Measurements from ENCODE around the gene SPI1.

The SPI1 gene

GRCh38 chr11:47376525-47377371 lies 1.6 kb downstream of the SPI1 start:
- H3K27ac ChIP-seq = peak overlapping the region; percentile 99

GRCh38 chr11:47376107-47376524 lies 2.2 kb downstream of the SPI1 start:
- peak overlapping the region; percentile 92 to 97 for H3K4me3 ChIP-seq (ENCODE audit: low read depth in 1 of 2, low read length in 1 of 2)
- H3K27ac ChIP-seq = peak overlapping the region; percentile 99
- H3K9me3 ChIP-seq = no peaks in the 10 kb centered on the region
- no peaks in the 10 kb centered on the region for H3K27me3 ChIP-seq
- H3K4me1 ChIP-seq (ENCODE audit: control insufficient read depth in 1 of 2, insufficient read depth in 1 of 2, low read depth in 1 of 2, low read length in 1 of 2) = peaks cover 71 to 75% of the 10 kb centered on the region in 2 experiments
- TF ChIP-seq, protein P1, sequence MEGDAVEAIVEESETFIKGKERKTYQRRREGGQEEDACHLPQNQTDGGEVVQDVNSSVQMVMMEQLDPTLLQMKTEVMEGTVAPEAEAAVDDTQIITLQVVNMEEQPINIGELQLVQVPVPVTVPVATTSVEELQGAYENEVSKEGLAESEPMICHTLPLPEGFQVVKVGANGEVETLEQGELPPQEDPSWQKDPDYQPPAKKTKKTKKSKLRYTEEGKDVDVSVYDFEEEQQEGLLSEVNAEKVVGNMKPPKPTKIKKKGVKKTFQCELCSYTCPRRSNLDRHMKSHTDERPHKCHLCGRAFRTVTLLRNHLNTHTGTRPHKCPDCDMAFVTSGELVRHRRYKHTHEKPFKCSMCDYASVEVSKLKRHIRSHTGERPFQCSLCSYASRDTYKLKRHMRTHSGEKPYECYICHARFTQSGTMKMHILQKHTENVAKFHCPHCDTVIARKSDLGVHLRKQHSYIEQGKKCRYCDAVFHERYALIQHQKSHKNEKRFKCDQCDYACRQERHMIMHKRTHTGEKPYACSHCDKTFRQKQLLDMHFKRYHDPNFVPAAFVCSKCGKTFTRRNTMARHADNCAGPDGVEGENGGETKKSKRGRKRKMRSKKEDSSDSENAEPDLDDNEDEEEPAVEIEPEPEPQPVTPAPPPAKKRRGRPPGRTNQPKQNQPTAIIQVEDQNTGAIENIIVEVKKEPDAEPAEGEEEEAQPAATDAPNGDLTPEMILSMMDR (IDR thresholded peaks at IDR 0.05) = no peak
- peaks cover 61% of the 10 kb centered on the region for H3K36me3 ChIP-seq

More at GRCh38 chr11:47376525-47377371, 1.6 kb downstream of the SPI1 start:
- Histone ChIP-seq H3K36me3 (peaks cover 57% of the 10 kb centered on the region), H3K27me3 (no peaks in the 10 kb centered on the region), H3K9me3 (no peaks in the 10 kb centered on the region), H3K4me3 (ENCODE audit: low read depth in 1 of 2, low read length in 1 of 2) (peak overlapping the region; percentile 92 to 97), H3K4me1 (ENCODE audit: control insufficient read depth in 1 of 2, insufficient read depth in 1 of 2, low read depth in 1 of 2, low read length in 1 of 2) (peaks cover 67 to 72% of the 10 kb centered on the region in 2 experiments)
- TF ChIP-seq, protein P1 (IDR thresholded peaks at IDR 0.05) = peak; percentile 28

GRCh38 chr11:47375546-47376085 lies 2.7 kb downstream of the SPI1 start:
- no peaks in the 10 kb centered on the region for H3K9me3 ChIP-seq
- H3K4me1 ChIP-seq (ENCODE audit: control insufficient read depth in 1 of 2, insufficient read depth in 1 of 2, low read depth in 1 of 2, low read length in 1 of 2) = peaks cover 71 to 72% of the 10 kb centered on the region in 2 experiments
- peak overlapping the region; percentile 99 for H3K27ac ChIP-seq

GRCh38 chr11:47375020-47375419 lies 3.3 kb downstream of the SPI1 start:
- Histone ChIP-seq H3K4me1 (ENCODE audit: control insufficient read depth in 1 of 2, insufficient read depth in 1 of 2, low read depth in 1 of 2, low read length in 1 of 2) (peaks cover 71 to 72% of the 10 kb centered on the region in 2 experiments), H3K27me3 (no peaks in the 10 kb centered on the region), H3K9me3 (no peaks in the 10 kb centered on the region), H3K4me3 (ENCODE audit: low read depth in 1 of 2, low read length in 1 of 2) (peak overlapping the region; percentile 92 to 97), H3K27ac (peak overlapping the region; percentile 99), H3K36me3 (peaks cover 72% of the 10 kb centered on the region)
- TF ChIP-seq, protein P1 (IDR thresholded peaks at IDR 0.05) = no peak

More at GRCh38 chr11:47375546-47376085, 2.7 kb downstream of the SPI1 start:
- H3K4me3 ChIP-seq (ENCODE audit: low read depth in 1 of 2, low read length in 1 of 2) = peak overlapping the region; percentile 92 to 97
- H3K27me3 ChIP-seq = no peaks in the 10 kb centered on the region
- peaks cover 66% of the 10 kb centered on the region for H3K36me3 ChIP-seq
- TF ChIP-seq, protein P1 (IDR thresholded peaks at IDR 0.05) = no peak

DNA sequence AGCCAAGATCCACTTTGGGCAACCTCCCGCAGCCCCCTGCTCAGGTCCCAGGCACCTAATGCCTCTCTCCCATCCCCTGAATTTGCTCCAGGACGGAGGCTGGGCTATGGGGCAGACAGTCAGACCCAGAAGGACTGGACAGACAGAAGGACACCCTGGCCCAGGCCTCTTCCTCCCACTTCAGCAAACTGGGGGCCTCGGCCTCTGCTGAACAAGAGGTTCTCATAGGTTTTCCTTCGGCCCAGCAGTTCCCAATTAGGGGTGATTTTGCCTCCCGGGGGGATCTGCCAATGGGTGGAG lies 3.7 kb downstream of the SPI1 start:
- Histone ChIP-seq H3K27ac (peak overlapping the region; percentile 99), H3K36me3 (peaks cover 76% of the 10 kb centered on the region), H3K9me3 (no peaks in the 10 kb centered on the region), H3K27me3 (no peaks in the 10 kb centered on the region), H3K4me1 (ENCODE audit: control insufficient read depth in 1 of 2, insufficient read depth in 1 of 2, low read depth in 1 of 2, low read length in 1 of 2) (peaks cover 73 to 74% of the 10 kb centered on the region in 2 experiments), H3K4me3 (ENCODE audit: low read depth in 1 of 2, low read length in 1 of 2) (peak overlapping the region; percentile 92 to 97)
- TF ChIP-seq, protein P1 (IDR thresholded peaks at IDR 0.05) = no peak
